Right lobe of liver (tissue), 6 donors: ENCODE results near the gene TPGS1. TPM values are rescaled to one million over a fixed set of nuclear protein-coding genes. Genes with fewer than 3 reads are reported as not detected.

Experiments
- ATAC-seq, 4 donors: fragments of 200-7000 bp; cut with Tn5 transposase; one replicate each; pipeline ENCODE4 v1.9.1; 2020; ENCODE audit warnings: mild to moderate bottlenecking in 4 of 4, moderate library complexity in 4 of 4
- DNase-seq, 3 donors: peaks; one replicate each; pipeline ENCODE4 v3.0.0-alpha.2; 2020
- H3K27ac ChIP-seq, 3 donors: fragments of 200-600 bp; one replicate each; pipeline ENCODE4 v1.8.0; 2022
- H3K27me3 ChIP-seq, 2 donors: fragments of 200-600 bp; one replicate each; pipeline ENCODE4 v1.8.0; 2022
- H3K36me3 ChIP-seq, 4 donors: fragments of 200-600 bp; sonication (generic) in 1 of 4; one replicate each; pipeline versions ENCODE4 v1.5.1 to v1.8.0; 2017 to 2022; ENCODE audit warnings: control low read depth in 1 of 4
- H3K4me1 ChIP-seq, 4 donors: fragments of 200-600 bp; sonication (generic) in 1 of 4; one replicate each; pipeline versions ENCODE4 v1.5.1 to v1.8.0; 2017 to 2022; ENCODE audit warnings: control low read depth in 1 of 4
- H3K4me3 ChIP-seq, 3 donors: fragments of 200-600 bp; one replicate each; pipeline ENCODE4 v1.8.0; 2022
- H3K9me3 ChIP-seq, 4 donors: fragments of 200-600 bp; sonication (generic) in 1 of 4; one replicate each; pipeline versions ENCODE4 v1.5.1 to v1.8.0; 2017 to 2022; ENCODE audit warnings: control low read depth in 1 of 4
- CTCF ChIP-seq, 4 donors: fragments of 200-600 bp in 3 of 4; fragments of 450-650 bp in 1 of 4; IDR thresholded peaks; one replicate each; pipeline versions ENCODE4 v1.5.1 to v1.8.0; 2016 to 2022; ENCODE audit warnings: antibody characterized with exemption in 4 of 4, mild to moderate bottlenecking in 2 of 4
- POLR2A ChIP-seq: fragments of 450-650 bp; IDR thresholded peaks from one replicate; pipeline ENCODE4 v1.6.1; 2017; ENCODE audit warnings: antibody characterized with exemption, mild to moderate bottlenecking
- WGBS: methylation state at CpG from one replicate; pipeline ENCODE4 v1.1.6; 2018; ENCODE audit warnings: low coverage, low lambda C conversion rate; ENCODE audit not compliant: insufficient coverage; ENCODE audit errors: missing lambda C conversion rate; 5-methylcytosine and 5-hydroxymethylcytosine counted together
- intact Hi-C, 2 donors: fragments of 100-400 bp; cut with DNase I; formaldehyde crosslinking; loops; one replicate each; pipeline versions ENCODE4 v1.11.2 to v1.14.1; 2022
- total RNA-seq, 6 experiments: library from RNA; depleted of rRNA in 2 of 6; stranded (reverse); fragments of >200 nt in 2 of 6; fragmentation: NEBNext Ultra II Directional in 3 of 6; extraction: Animal tissue kit (Norgen Biotek cat#: 25700) in 3 of 6; gene quantifications; one replicate each; pipeline versions ENCODE4 v1.1.0 to v1.2.4, GENCODE V29; 2016 to 2023
- donor health status: DM: no; HTN: yes; CAD: no.
- donor health status: DM: no; HTN: no; CAD: no.
- donor health status: DM: no; HTN: no; CAD: no.
- donor health status: DM: no; HTN: yes; CAD: no.
- donor health status: DM: no; HTN: yes; CAD: no.

Gene TPGS1
- total RNA-seq, 6 experiments from 2014 or later: 8.2 to 42.2 (median 10.3) TPM

GRCh38 chr19:485583-486236 is 21.6 kb upstream of the TPGS1 start:
- no peak for ATAC-seq
- intact Hi-C loops: no loop called here

GRCh38 chr19:488505-489417 is 18.5 kb upstream of the TPGS1 start:
- Histone ChIP-seq H3K36me3 (no peaks in the 10 kb centered on the region), H3K9me3 (no peaks in the 10 kb centered on the region), H3K4me1 (peaks cover 0 to 9% (median 0%) of the 10 kb centered on the region in 4 donors), H3K4me3 (peak overlapping the region; percentile 90 to 99 (median 95)), H3K27me3 (no peaks in the 10 kb centered on the region), H3K27ac (peak overlapping the region; percentile 85 to 93 (median 89))
- ATAC-seq: peak; percentile 90 to 97 (median 92)
- peak; percentile 96 to 98 (median 97) for DNase-seq
- intact Hi-C loops: no loop called here
- TF ChIP-seq POLR2A: peak; percentile 87
- TF ChIP-seq CTCF (IDR thresholded peaks at IDR 0.05): peak in 1 of 4 donors; percentile 10
- no CpG with 5 or more reads among the region's 114 CpGs for WGBS

More at GRCh38 chr19:485583-486236, 21.6 kb upstream of the TPGS1 start:
- H3K4me1 ChIP-seq: peaks cover 0 to 9% (median 0%) of the 10 kb centered on the region in 4 donors
- no peak for DNase-seq
- WGBS: 19% methylated on average over 15 of the region's 23 CpGs
- H3K27ac ChIP-seq: no peak overlapping the region
- no peak overlapping the region for H3K4me3 ChIP-seq
- TF ChIP-seq POLR2A (no peak), CTCF (IDR thresholded peaks at IDR 0.05) (no peak)
- H3K36me3 ChIP-seq: no peaks in the 10 kb centered on the region
- no peaks in the 10 kb centered on the region for H3K9me3 ChIP-seq
- H3K27me3 ChIP-seq: no peaks in the 10 kb centered on the region

- no peaks in the 10 kb centered on the region for H3K36me3 ChIP-seq
- intact Hi-C loops: no loop called here
- TF ChIP-seq POLR2A (no peak), CTCF (IDR thresholded peaks at IDR 0.05) (no peak)
- H3K27ac ChIP-seq: peak overlapping the region; percentile 85 to 93 (median 89)
- no peaks in the 10 kb centered on the region for H3K9me3 ChIP-seq
- H3K27me3 ChIP-seq: no peaks in the 10 kb centered on the region
- DNase-seq (no peak), ATAC-seq (peak; percentile 29 to 57 (median 36))
- H3K4me1 ChIP-seq: peaks cover 0 to 9% (median 0%) of the 10 kb centered on the region in 4 donors
- 20% methylated on average over 37 of the region's 61 CpGs for WGBS
- peak overlapping the region; percentile 90 to 99 (median 95) for H3K4me3 ChIP-seq
These were observed 17.7 kb upstream of the TPGS1 start for GRCh38 chr19:489418-490196.

- no peak overlapping the region for H3K4me3 ChIP-seq
- H3K4me1 ChIP-seq: peaks cover 0 to 9% (median 0%) of the 10 kb centered on the region in 4 donors
- DNase-seq: no peak
- H3K27ac ChIP-seq: no peak overlapping the region
- no peaks in the 10 kb centered on the region for H3K36me3 ChIP-seq
- H3K9me3 ChIP-seq: no peaks in the 10 kb centered on the region
- WGBS: 89% methylated on average over 3 of the region's 32 CpGs
- no peak for ATAC-seq
- intact Hi-C loops: no loop called here
- no peaks in the 10 kb centered on the region for H3K27me3 ChIP-seq
- TF ChIP-seq POLR2A (no peak), CTCF (IDR thresholded peaks at IDR 0.05) (no peak)
These were observed 16.1 kb upstream of the TPGS1 start for GRCh38 chr19:491146-491741.
